ENCODE data around the gene OMD. TPM values are rescaled to one million over a fixed set of nuclear protein-coding genes. Genes with fewer than 3 reads are reported as not detected.

Gene OMD
- total RNA-seq, 1 donor from 2014 or later: not detected

Other genes starting within 250 kb of the OMD start
- 379 and 631 TPM in 2 replicates for gene IARS1, start 130.8 kb downstream of the OMD start, total RNA-seq
- gene NOL8, start 99.1 kb downstream of the OMD start, total RNA-seq: 15.7 and 19.7 TPM in 2 replicates
- 0.38 and 1.3 TPM in 2 replicates for gene CENPP, start 98.5 kb downstream of the OMD start, total RNA-seq
- not detected in 2 replicates for gene OGN, start 19.9 kb downstream of the OMD start, total RNA-seq
- not detected in 2 replicates for gene ASPN, start 58.0 kb upstream of the OMD start, total RNA-seq
- gene ECM2, start 111.5 kb upstream of the OMD start, total RNA-seq: 0.26 and 0.90 TPM in 2 replicates
- 27.6 and 38.8 TPM in 2 replicates for gene IPPK, start 245.7 kb upstream of the OMD start, total RNA-seq